ENCODE results near the gene FOXP3.

DNA sequence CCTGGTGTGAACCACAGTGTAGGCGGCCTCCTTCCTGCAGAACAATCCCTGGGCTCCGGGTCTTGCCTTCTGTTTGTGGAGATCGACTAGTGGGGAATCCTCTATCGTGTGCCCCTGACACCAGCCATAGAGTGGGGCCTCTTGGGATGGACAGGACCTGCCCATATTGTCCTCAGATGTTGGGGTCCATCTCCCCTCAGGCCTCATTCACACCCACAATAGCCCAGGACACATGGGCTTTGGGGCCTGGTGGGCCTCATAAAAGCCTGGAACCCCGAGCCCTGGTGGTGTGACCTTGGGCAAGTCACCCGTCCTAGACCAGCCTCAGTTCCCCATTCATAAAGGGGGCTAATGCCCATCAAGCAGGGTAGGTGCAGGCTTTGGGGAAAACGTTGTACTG lies 25.7 kb upstream of the FOXP3 start:
- no peak for TF ChIP-seq POLR2A (IDR thresholded peaks at IDR 0.05)
- TF ChIP-seq, protein P1, sequence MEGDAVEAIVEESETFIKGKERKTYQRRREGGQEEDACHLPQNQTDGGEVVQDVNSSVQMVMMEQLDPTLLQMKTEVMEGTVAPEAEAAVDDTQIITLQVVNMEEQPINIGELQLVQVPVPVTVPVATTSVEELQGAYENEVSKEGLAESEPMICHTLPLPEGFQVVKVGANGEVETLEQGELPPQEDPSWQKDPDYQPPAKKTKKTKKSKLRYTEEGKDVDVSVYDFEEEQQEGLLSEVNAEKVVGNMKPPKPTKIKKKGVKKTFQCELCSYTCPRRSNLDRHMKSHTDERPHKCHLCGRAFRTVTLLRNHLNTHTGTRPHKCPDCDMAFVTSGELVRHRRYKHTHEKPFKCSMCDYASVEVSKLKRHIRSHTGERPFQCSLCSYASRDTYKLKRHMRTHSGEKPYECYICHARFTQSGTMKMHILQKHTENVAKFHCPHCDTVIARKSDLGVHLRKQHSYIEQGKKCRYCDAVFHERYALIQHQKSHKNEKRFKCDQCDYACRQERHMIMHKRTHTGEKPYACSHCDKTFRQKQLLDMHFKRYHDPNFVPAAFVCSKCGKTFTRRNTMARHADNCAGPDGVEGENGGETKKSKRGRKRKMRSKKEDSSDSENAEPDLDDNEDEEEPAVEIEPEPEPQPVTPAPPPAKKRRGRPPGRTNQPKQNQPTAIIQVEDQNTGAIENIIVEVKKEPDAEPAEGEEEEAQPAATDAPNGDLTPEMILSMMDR (IDR thresholded peaks at IDR 0.05) = no peak
- TF ChIP-seq POLR2AphosphoS5 (IDR thresholded peaks at IDR 0.05) = no peak

All from upper lobe of left lung (tissue), 4 donors.